Measurements from ENCODE around the gene TMEM250.

The TMEM250 gene

GRCh38 chr9:136093995-136094881 lies 24.4 kb downstream of the TMEM250 start:
- no peak for DNase-seq

DNA sequence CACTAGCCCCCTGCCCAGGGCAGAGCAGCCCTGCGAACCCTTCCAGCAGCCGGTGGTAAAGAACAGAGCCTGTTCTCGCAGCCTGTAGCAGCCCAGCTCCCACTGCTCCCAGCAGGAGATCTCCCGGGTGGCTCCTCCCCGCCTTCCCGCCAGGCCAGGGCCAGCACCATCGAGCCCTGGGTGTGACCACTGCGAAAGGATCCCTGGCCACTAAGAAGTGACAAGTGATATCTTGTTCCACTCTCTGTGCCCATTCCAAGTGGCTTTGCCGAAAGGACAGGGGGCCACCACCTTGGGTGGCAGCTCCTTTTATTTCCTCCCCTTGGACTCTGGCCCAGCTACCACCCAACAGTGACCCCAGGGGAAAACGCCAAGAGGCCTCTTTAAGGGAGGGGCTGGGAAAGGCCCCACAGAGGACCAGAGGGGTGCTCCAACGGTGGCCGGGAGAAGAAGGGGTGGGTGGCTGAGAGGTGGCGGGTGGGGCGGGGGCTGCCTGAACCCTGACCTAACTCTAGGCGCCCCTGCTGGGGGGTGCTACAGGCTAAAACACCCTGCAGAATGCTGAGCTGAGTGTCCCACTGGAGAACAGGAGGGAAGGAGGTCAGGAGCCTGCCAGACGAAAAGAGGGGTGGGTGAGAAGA lies 25.2 kb downstream of the TMEM250 start:
- DNase-seq = no peak

DNA sequence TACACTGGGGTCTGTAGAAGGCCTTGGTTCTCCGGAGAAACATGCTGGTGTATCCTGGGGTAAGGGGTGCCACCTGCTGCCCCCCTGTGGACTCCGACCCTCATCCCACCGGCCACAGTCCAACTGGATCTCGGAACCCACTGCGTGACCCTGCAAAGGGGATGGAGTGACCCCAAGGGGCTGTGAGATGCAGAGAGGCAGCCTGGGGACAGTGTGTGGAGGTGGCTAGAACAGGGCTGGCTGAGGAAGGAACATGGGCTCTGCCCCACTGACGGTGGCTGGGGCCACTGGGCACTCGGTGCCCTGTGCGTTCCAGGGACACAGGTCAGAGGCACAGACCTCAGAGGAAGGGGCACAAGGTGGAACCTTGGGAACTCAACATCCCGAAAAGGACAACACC lies 25.9 kb downstream of the TMEM250 start:
- no peak for DNase-seq

DNA sequence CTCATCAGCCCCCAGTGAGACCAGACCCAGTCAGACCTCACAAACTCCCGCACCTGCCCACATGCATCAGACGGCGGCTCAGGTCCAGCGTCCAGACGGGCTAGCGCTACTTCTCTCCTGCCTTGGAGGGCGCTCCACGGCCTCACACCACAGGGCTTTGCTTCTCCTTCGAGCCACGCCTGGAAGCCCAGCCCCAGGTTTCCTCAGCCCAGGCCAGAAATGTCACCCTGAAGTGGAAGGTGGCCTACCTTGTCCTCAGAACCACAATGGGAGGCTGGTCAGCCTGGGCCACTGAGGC lies 26.4 kb downstream of the TMEM250 start:
- DNase-seq = no peak

- no peak for DNase-seq
These were observed 26.9 kb downstream of the TMEM250 start for GRCh38 chr9:136091582-136092352.

GRCh38 chr9:136090768-136091581 lies 27.7 kb downstream of the TMEM250 start:
- DNase-seq = no peak

GRCh38 chr9:136090056-136090735 lies 28.5 kb downstream of the TMEM250 start:
- no peak for DNase-seq

DNA sequence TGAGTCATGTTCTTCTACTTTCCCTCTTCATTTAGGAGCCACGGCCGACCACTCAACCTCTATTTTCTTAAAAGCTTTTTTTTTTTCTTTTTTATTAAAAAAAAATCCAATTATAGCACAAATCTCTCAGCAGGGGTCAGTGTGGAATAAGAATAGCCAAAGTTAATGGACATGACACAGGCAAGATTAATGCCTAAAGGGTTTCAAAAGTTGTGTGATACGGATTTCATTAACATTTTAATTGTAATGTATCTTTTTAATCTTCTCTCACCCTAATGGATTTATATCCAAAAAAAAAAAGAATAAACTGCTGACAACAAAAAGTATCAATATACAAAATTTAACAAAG lies 29.0 kb downstream of the TMEM250 start:
- DNase-seq = peak; percentile 68

DNA sequence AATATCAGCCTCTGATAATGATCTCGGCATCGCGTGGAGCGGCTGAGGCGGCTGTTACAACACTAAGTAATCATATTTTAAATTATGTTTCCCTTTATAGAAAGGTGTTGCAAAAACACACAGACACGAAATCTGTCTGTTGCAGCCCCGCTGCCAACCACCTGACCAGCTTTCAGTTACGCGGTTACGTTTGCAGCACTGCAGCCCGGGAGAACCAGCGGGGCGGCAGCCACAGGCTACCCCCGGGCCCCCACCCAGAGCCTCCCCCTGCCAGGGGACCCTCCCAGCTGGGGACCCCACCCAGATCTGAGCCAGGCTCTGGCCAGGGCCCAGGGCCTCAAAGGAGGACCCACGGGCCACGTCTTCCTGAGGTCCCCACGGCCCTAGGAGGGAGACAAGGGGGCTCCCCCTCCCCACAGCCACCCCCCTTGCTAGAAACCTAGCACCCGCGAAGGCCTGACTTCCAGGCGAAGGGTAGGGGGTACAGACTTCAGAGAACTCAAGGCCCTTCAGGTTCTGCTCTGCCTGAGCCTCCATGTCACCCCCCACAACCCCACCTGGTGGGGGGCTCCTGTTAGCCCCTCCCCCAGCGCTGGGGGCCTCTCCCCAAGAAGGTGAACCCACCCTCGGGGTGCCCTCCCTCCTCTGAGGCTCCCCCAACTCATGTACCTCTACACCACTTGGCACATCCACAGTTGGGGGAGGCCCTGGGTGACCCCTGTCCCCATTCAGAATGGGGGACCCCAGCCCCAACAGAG lies 29.6 kb downstream of the TMEM250 start:
- DNase-seq = no peak

- DNase-seq = no peak
These were observed 30.2 kb downstream of the TMEM250 start for GRCh38 chr9:136088481-136088938.

DNA sequence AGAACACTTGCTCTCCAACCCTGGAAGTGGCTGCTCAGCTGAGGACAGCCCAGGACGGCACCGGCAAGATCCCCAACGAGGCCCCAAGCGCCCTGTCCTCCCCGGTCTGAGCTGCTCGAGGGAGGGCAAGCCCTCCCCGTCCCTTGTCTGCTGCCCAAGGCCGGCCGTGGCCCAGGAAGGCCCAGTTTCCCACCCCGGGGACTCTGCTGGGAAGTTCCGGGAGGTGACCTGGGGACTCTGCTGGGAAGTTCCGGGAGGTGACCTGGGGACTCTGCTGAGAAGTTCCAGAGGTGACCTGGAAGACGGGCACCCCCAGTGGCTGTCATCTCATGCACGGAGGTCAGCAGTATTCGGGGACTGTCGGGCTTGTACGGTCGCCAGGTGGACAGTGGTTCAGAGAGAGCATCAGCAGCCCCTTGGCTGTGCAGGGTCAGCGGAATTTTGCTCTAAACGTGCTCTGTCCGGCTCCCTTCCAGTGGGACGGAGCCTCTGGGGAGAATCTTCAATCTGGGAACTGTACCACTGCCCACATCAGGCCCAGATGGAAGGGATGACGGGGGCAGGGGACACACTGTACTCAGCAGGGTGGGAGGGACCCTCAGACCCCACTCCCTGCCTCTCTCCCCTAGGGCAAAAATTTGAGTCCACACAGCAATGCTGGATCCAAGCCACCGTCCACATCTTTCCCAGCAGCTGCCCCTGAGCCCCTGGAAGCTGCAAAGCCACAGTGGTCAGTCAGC lies 30.8 kb downstream of the TMEM250 start:
- no peak for DNase-seq

DNA sequence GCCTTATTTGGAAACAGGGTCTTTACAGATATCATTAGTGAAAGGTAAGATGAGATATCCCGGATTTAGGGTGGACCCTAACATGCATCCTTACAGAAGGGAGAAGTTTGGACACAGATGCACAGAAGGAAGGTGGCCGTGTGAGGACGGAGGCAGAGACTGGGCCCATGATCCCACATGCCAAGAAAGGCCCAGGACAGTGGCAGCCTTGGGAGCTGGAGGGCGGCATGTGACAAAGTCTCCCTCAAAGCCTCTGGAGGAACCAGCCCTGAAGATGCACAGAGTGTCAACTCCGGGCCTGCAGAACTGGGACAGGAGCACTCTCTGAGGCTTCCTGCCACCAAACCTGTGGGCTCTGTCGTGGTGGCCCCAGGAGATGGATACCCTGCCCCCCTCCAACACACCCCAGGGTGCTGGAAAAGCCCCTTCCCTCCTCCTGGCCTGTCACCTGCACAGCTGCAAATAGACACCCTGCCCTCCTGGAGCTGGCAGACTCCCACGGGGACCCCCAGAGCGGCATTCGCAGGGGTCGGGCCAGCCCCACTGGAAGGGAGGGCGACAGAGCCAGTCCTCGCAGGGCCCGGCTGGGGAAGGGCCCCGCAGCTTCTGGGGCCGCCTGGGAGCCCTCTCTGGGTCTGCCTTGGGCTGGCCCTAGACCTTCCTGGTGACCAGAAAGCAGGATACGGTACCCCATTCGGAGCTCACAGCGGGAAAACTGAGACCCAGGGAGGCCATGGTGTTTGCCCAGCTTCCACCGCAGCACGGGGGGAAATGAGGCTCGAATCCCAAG lies 31.5 kb downstream of the TMEM250 start:
- no peak for DNase-seq

GRCh38 chr9:136086213-136086881 lies 32.3 kb downstream of the TMEM250 start:
- no peak for DNase-seq

GRCh38 chr9:136085815-136086212 lies 32.9 kb downstream of the TMEM250 start:
- no peak for DNase-seq

DNA sequence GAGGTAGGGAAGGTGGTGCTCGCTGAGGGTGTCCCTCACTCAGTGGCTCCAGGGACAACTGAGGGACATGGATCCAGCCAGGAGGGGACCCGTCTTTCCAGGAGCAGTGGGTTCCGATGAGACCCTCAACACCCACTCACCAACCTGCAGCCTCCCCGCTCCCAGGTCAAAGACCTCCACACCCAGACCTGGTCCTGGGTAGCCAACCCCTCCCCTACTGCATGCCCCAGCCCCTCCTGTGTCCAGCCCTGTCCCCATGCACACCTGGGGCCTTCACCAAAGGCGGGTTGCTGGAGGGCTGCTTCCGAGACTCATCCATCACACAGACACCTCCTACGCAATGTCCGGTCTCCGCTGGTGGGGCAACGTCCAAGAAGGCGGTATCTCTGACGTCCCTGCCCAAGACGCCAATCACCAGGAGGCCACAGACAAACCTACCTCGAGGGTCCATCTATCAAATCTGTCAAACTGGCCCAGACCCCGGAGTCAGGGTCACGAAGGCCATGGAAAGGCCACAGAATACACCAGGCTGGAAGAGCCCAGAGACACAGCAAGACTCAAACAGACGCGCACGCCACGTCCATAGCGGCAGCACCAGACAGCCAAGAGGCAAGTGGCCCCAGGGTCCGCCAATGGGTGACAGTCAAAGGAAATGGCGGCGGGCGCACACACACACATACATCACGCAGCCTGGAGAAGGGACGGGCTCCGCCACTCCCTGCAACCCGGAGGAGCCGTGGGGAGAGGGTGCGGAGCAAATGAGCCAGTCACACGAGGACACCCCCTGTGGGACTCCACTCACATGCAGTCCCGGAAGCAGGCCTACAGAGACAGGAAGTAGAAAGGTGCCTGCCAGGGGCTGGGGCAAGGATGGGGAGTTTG lies 34.4 kb downstream of the TMEM250 start:
- no peak for DNase-seq

DNA sequence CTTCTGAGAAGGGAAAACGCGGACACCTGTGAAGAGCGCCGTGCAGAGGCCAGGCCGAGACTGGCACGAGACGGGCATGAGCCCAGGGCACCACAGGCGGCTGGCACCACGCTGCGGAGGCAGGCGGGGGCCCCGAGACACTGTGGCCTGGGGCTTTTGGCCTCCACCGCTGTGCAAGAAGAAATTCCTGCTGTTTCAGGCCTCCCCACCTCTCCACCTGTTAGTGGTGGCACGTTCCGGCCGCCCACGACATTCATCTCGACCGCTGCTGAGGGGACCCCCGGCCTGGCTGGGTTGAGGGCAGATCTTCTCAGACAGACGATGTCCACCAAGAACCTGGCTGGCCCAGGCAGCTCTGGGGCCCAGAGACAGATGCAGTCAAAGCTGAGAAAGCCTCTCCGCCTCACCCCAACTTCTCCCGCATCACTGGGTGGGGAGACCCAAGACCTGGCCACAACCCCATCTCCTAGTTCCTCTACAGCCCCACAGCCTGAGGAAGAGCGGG lies 35.1 kb downstream of the TMEM250 start:
- no peak for DNase-seq

- no peak for DNase-seq
These were observed 35.9 kb downstream of the TMEM250 start for GRCh38 chr9:136082496-136083361.

All from OCI-M1 (cell line).